ENCODE results near the gene GCN1. TPM values are rescaled to one million over a fixed set of nuclear protein-coding genes. Genes with fewer than 3 reads are reported as not detected.
A peak's percentile ranks its signal among the peaks of the same experiment; 100 is the strongest.

GCN1 gene
- total RNA-seq, 1 experiment from 2014 or later, result 117 TPM

GRCh38 chr12:120117961-120118320 is 76.6 kb downstream of the GCN1 start:
- CTCF ChIA-PET, result interaction anchor here (0.7 to 1.7 kb wide), 3 partner anchors 12 to 111 kb away, joined by 3 to 6 read pairs (median 4); no protein-coding TSS in a partner anchor
- H3K4me1 Mint-ChIP-seq (ENCODE audit: insufficient read depth, unreplicated experiment), result peaks cover 44% of the 10 kb centered on the region
- POLR2A ChIA-PET, result interaction anchor here (0.6 to 6.0 kb wide), 35 partner anchors 9 to 199 kb away, joined by 3 to 106 read pairs (median 5); partner anchors contain the start of genes BICDL1, PXN, RNU4-1 and RNU4-2
- H3K9me3 Mint-ChIP-seq (ENCODE audit: unreplicated experiment), result no peaks in the 10 kb centered on the region
- TF ChIP-seq, protein P1, sequence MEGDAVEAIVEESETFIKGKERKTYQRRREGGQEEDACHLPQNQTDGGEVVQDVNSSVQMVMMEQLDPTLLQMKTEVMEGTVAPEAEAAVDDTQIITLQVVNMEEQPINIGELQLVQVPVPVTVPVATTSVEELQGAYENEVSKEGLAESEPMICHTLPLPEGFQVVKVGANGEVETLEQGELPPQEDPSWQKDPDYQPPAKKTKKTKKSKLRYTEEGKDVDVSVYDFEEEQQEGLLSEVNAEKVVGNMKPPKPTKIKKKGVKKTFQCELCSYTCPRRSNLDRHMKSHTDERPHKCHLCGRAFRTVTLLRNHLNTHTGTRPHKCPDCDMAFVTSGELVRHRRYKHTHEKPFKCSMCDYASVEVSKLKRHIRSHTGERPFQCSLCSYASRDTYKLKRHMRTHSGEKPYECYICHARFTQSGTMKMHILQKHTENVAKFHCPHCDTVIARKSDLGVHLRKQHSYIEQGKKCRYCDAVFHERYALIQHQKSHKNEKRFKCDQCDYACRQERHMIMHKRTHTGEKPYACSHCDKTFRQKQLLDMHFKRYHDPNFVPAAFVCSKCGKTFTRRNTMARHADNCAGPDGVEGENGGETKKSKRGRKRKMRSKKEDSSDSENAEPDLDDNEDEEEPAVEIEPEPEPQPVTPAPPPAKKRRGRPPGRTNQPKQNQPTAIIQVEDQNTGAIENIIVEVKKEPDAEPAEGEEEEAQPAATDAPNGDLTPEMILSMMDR (IDR thresholded peaks at IDR 0.05; ENCODE audit: unreplicated experiment), result no peak
- H3K4me3 Mint-ChIP-seq (ENCODE audit: unreplicated experiment), result peak overlapping the region; percentile 83
- BruUV-seq (replicated peaks), result TSS peak; percentile 58
- peak overlapping the region; percentile 95 for H3K27ac Mint-ChIP-seq (ENCODE audit: low read depth, unreplicated experiment)
- no peaks in the 10 kb centered on the region for H3K27me3 Mint-ChIP-seq (ENCODE audit: insufficient read depth, unreplicated experiment)
- intact Hi-C loops (cut with micrococcal nuclease), result loop anchor here (5.0 to 10.0 kb wide), 2 partner anchors 79 to 147 kb away; partner anchors contain the start of gene PXN
- no peak for DNase-seq (ENCODE audit: unreplicated experiment)
- H3K36me3 Mint-ChIP-seq (ENCODE audit: insufficient read depth, unreplicated experiment), result peaks cover 27% of the 10 kb centered on the region

DNA sequence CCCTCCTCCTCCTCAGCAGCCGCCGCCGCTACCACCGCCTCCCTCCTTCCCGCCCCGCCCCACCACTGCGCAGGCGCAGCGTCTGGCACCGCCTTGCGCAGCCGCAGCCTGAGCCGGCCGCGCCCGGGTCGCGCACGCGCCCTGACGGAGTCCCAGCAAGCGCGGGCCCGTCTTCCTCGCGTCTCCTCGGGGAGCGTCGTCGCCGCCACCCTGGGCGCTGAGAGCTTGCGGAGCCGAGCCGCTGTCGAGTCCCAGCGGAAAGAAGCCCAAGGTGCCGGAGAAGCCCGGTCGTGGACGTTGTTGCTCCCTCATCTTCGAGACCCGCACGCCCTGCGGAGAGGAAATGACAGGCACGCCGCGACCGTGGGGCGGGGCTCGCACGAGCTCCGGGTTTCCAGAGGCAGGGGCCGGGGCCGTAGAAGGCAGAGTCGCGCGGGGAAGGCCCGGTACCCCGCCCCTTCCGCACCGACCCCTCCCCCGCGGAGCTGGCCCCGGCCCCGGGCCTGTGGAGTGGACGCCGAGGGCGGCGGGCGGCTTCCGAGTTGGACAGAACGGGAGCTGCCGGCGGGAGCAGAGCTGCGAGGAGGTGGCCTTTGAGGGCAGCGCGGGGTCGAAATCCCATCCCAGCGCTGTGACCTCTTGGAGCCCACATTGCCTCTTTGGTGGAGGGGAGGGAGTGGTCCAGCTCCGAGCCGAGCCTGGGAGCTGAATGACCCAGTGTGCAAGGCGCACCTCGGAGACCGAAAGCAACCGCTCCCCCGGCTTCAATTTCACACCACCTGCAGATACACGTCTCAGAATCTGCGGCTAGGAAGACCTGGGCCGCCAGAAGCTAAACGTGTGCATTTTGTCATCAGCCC is 77.5 kb downstream of the GCN1 start:
- H3K4me3 Mint-ChIP-seq (ENCODE audit: unreplicated experiment), result peak overlapping the region; percentile 83
- ChIA-PET POLR2A (interaction anchor here (0.6 to 6.0 kb wide), 28 partner anchors 10 to 182 kb away, joined by 3 to 106 read pairs (median 8); partner anchors contain the start of genes BICDL1, PXN, RNU4-1 and RNU4-2), CTCF (interaction anchor here (0.6 to 1.7 kb wide), 6 partner anchors 14 to 112 kb away, joined by 3 to 6 read pairs (median 4); partner anchors contain the start of gene RPLP0)
- intact Hi-C loops (cut with micrococcal nuclease), result loop anchor here (1.0 to 10.0 kb wide), 3 partner anchors 80 to 148 kb away; partner anchors contain the start of genes BICDL1 and PXN
- no peaks in the 10 kb centered on the region for H3K9me3 Mint-ChIP-seq (ENCODE audit: unreplicated experiment)
- H3K36me3 Mint-ChIP-seq (ENCODE audit: insufficient read depth, unreplicated experiment), result peaks cover 31% of the 10 kb centered on the region
- peak; percentile 92 for DNase-seq (ENCODE audit: unreplicated experiment)
- BruUV-seq (replicated peaks), result no TSS peak
- peaks cover 44% of the 10 kb centered on the region for H3K4me1 Mint-ChIP-seq (ENCODE audit: insufficient read depth, unreplicated experiment)
- TF ChIP-seq, protein P1 (IDR thresholded peaks at IDR 0.05; ENCODE audit: unreplicated experiment), result no peak
- no peaks in the 10 kb centered on the region for H3K27me3 Mint-ChIP-seq (ENCODE audit: insufficient read depth, unreplicated experiment)
- peak overlapping the region; percentile 95 for H3K27ac Mint-ChIP-seq (ENCODE audit: low read depth, unreplicated experiment)

GRCh38 chr12:120116441-120116791 is 78.1 kb downstream of the GCN1 start, which contains the start of gene RAB35:
Gene RAB35, minus strand, starts transcription at chr12:120116753. Its CDS starts 103 bp downstream, at chr12:120116650.
- CTCF ChIA-PET, result interaction anchor here (0.6 to 1.1 kb wide), 3 partner anchors 13 to 85 kb away, joined by 3 to 4 read pairs (median 3); partner anchors contain the start of gene RPLP0
- Mint-ChIP-seq H3K27me3 (ENCODE audit: insufficient read depth, unreplicated experiment) (no peaks in the 10 kb centered on the region), H3K4me1 (ENCODE audit: insufficient read depth, unreplicated experiment) (peaks cover 44% of the 10 kb centered on the region), H3K36me3 (ENCODE audit: insufficient read depth, unreplicated experiment) (peaks cover 35% of the 10 kb centered on the region), H3K27ac (ENCODE audit: low read depth, unreplicated experiment) (peak within 1 kb of the TSS; percentile 95), H3K4me3 (ENCODE audit: unreplicated experiment) (peak within 1 kb of the TSS; percentile 83), H3K9me3 (ENCODE audit: unreplicated experiment) (no peaks in the 10 kb centered on the region)
- POLR2A ChIA-PET, result interaction anchor here (1.0 to 6.0 kb wide), 19 partner anchors 10 to 181 kb away, joined by 3 to 106 read pairs (median 10); partner anchors contain the start of genes BICDL1, PXN, RNU4-1 and RNU4-2
- no TSS peak for BruUV-seq (replicated peaks)
- no peak for DNase-seq (ENCODE audit: unreplicated experiment)
- TF ChIP-seq, protein P1 (IDR thresholded peaks at IDR 0.05; ENCODE audit: unreplicated experiment), result no peak
- intact Hi-C loops (cut with micrococcal nuclease), result loop anchor here (1.0 to 10.0 kb wide), 3 partner anchors 81 to 148 kb away; partner anchors contain the start of genes BICDL1 and PXN
